Dendritic cell treated with granulocyte-macrophage colony-stimulating factor and Interleukin-4, amounts not matched to agents 40 ng/mL and 50 ng/mL, for 4 days (primary cell): ENCODE data around the gene ROPN1B.

Source experiments
- H3K27ac Mint-ChIP-seq: one replicate; pipeline ENCODE4 v1.8.0; 2022; ENCODE audit warnings: mild to moderate bottlenecking, mixed read lengths
- H3K27me3 Mint-ChIP-seq: one replicate; pipeline ENCODE4 v1.8.0; 2022; ENCODE audit warnings: mild to moderate bottlenecking, mixed read lengths
- H3K36me3 Mint-ChIP-seq: one replicate; pipeline ENCODE4 v1.8.0; 2022; ENCODE audit warnings: low read depth, mixed read lengths
- H3K4me1 Mint-ChIP-seq: one replicate; pipeline ENCODE4 v1.8.0; 2022; ENCODE audit warnings: low read depth, mixed read lengths
- H3K4me3 Mint-ChIP-seq: one replicate; pipeline ENCODE4 v1.8.0; 2022; ENCODE audit warnings: mild to moderate bottlenecking, moderate library complexity, mixed read lengths
- H3K9me3 Mint-ChIP-seq: one replicate; pipeline ENCODE4 v1.8.0; 2022; ENCODE audit warnings: mixed read lengths
- intact Hi-C: fragments of 100-400 bp; cut with micrococcal nuclease; formaldehyde crosslinking; loops from one replicate; pipeline ENCODE4 v1.15.0; 2022

Gene ROPN1B

DNA sequence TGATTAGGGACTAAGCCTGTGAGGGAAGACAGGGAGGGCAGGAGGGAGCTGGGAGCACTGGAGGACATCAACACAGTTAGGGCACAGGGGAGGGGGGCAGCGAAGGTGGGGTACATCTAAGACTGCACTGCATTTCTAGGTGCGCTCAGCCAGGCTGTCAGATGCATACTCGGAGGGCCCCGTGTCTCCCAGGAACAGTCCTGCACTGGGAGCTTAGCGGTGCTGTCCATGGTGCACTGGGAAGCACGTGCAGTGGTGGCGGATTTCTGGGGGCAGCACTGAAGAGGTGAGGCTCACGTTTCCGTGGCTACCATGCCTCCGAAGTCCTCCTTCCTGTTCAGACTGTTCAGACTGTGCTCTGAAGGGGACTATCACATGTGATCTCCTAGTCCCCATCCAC is 54.4 kb downstream of the ROPN1B start:
- H3K9me3 Mint-ChIP-seq = peaks cover 15% of the 10 kb centered on the region
- H3K4me1 Mint-ChIP-seq = no peaks in the 10 kb centered on the region
- H3K36me3 Mint-ChIP-seq = peaks cover 27% of the 10 kb centered on the region
- no peak overlapping the region for H3K27ac Mint-ChIP-seq
- intact Hi-C loops = no loop called here
- no peak overlapping the region for H3K4me3 Mint-ChIP-seq
- H3K27me3 Mint-ChIP-seq = no peaks in the 10 kb centered on the region

DNA sequence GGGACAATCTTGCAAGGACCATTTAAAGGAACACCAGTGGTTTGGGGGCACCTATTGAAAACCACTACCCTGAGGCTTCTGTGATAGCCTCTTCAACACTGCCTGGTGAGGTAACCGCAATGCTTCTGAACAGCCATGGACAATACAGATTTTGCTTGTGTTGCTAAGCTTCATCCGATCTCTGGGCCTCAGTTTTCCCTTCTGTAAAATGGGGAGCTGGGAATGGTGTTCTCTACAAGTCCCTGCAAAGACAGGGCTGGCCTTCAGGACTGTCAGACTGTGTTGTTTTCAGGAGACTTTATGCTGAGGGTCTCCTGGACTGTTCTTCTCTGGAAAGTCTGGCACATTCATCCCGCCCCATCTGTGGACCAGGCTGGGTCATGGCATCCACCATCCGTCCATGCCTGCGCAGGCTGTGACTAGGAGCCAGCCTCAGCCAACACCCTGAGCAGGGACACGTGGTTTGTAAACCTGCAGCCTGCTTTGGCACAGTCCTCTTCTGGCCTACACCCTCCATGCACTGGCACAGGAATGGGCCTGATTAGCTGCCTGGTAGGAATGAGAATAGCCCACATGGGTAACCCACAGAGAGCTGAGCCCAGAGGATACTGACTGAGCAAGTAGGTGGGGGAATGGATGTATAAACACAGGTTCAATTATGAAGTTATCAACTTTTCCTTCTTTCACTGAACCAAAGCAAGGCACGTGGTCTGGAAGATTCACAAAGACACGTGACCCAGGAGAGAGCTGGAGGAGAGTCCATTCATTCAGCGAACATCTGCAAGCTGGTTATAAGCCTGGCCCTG is 55.3 kb downstream of the ROPN1B start:
- intact Hi-C loops = no loop called here

DNA sequence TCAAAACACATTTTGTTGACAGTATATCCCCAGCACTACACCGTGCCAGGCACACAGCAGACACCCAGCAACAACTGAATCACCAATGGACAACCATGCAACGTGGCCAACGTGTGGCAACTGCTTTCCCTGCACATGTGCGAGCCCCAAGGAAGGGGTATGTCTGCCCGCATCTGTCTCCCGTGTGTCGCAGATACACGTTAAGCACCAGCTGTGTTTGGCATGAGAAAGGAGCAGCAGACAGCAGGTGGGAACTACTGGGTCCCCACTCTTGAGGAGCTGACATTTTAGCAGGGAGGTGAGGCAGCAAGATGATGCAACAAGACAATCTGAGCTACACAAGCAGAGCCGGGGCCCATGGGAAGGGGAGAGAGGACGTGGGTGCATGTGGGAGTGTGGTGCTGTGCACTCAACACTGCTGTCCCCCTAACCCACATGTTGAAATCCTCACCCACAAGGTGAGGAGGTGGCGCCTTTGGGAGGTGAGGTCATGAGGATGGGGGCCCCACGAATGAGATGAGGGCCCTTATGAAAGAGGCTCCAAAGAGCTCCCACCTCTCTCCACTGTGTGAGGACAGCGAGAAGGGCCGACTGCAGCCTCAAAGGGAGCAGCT is 56.2 kb downstream of the ROPN1B start:
- no peak overlapping the region for H3K27ac Mint-ChIP-seq
- H3K36me3 Mint-ChIP-seq = peaks cover 27% of the 10 kb centered on the region
- H3K27me3 Mint-ChIP-seq = no peaks in the 10 kb centered on the region
- intact Hi-C loops = no loop called here
- no peak overlapping the region for H3K4me3 Mint-ChIP-seq
- H3K9me3 Mint-ChIP-seq = peaks cover 15% of the 10 kb centered on the region
- no peaks in the 10 kb centered on the region for H3K4me1 Mint-ChIP-seq

More for the DNA sequence above, 55.3 kb downstream of the ROPN1B start:
- Mint-ChIP-seq H3K9me3 (peaks cover 15% of the 10 kb centered on the region), H3K27ac (no peak overlapping the region), H3K27me3 (no peaks in the 10 kb centered on the region), H3K36me3 (peaks cover 27% of the 10 kb centered on the region), H3K4me1 (no peaks in the 10 kb centered on the region), H3K4me3 (no peak overlapping the region)

DNA sequence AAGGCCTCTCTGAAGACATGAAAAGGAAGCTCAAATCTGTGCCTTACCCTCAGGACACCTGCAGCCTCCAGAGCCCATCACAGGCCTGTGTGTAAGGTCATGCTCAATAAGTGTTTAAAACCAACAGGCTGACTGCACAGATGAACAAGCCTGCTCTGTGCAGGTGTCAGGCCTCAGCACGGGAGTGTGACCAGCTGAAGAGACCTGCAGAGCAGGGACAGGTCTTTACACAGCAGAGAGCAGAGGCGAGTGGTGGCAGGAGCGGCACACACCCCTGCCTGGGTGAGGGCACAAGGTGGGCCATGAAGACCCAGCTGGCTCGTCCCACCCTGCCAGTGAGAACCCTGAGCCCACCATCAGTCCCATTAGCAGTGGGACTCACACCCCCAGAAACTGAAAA is 56.9 kb downstream of the ROPN1B start:
- intact Hi-C loops = no loop called here
- H3K9me3 Mint-ChIP-seq = peaks cover 15% of the 10 kb centered on the region
- H3K4me3 Mint-ChIP-seq = no peak overlapping the region
- H3K27me3 Mint-ChIP-seq = no peaks in the 10 kb centered on the region
- H3K27ac Mint-ChIP-seq = no peak overlapping the region
- peaks cover 27% of the 10 kb centered on the region for H3K36me3 Mint-ChIP-seq
- H3K4me1 Mint-ChIP-seq = no peaks in the 10 kb centered on the region

DNA sequence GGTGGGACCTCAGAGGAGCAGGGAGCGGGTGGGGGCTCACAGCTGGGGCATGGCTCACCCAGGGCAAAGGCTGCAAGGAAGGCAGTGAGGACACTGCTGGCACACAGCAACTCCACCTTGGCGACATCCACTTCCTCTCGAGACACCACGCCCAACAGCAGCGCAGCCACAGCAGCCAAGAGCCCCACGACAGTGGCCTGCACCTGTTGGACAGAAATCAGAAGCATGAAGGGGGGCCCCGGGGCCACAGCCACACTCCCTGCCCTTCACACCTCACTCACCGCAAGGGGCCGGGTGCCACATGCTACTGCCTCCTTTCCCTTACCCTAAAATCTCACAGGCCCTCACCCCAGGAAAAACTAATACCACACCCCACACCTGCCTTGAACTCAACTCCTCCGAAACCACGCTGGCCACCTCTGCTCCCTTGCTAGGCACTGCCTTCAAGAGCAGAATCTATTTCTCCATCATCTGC is 57.3 kb downstream of the ROPN1B start:
- H3K4me3 Mint-ChIP-seq = no peak overlapping the region

DNA sequence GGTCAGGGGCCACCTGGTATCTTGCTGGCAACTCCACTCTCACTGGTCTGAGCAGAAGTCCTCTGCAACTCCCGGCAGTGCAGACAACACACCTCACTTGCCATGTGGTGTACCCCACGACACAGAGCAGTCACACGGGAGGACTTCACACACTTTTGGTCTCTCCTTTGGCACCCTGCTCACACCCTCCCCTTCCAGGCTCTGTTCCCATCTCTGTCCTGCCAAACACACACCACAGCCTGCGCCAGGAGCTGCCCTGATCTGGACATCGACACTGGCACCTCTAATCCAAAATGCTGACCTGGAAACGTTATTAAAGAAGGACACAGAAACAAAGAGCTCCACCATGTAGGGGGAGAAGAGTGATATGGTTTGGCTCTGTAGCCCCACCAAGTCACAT is 57.8 kb downstream of the ROPN1B start:
- peaks cover 28% of the 10 kb centered on the region for H3K36me3 Mint-ChIP-seq
- H3K4me1 Mint-ChIP-seq = no peaks in the 10 kb centered on the region
- no peak overlapping the region for H3K4me3 Mint-ChIP-seq
- H3K27me3 Mint-ChIP-seq = no peaks in the 10 kb centered on the region
- intact Hi-C loops = no loop called here
- H3K27ac Mint-ChIP-seq = no peak overlapping the region
- peaks cover 15% of the 10 kb centered on the region for H3K9me3 Mint-ChIP-seq

More for the DNA sequence above, 57.3 kb downstream of the ROPN1B start:
- no peaks in the 10 kb centered on the region for H3K27me3 Mint-ChIP-seq
- H3K36me3 Mint-ChIP-seq = peaks cover 27% of the 10 kb centered on the region
- no peak overlapping the region for H3K27ac Mint-ChIP-seq
- peaks cover 15% of the 10 kb centered on the region for H3K9me3 Mint-ChIP-seq
- no peaks in the 10 kb centered on the region for H3K4me1 Mint-ChIP-seq
- intact Hi-C loops = no loop called here

DNA sequence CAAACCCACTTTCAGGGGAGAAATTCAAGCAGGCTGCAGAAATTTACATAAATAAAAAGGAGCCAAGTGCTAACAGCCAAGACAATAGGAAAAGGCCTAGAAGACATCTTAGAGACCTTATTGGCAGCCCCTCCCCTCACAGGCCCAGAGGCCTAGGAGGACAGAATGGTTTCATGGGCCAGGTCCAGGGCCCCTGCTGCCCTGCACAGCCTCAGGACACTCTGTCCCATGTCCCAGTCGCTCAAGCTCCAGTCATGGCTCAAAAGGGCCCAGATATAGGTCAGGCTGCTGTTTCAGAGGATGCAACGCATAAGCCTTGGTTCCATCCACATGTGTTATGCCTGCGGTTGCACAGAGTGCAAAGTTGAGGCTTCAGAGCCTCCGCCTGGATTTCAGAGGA is 59.1 kb downstream of the ROPN1B start:
- Mint-ChIP-seq H3K9me3 (peaks cover 15% of the 10 kb centered on the region), H3K36me3 (peaks cover 31% of the 10 kb centered on the region), H3K4me1 (no peaks in the 10 kb centered on the region), H3K27me3 (no peaks in the 10 kb centered on the region), H3K4me3 (no peak overlapping the region), H3K27ac (no peak overlapping the region)
- intact Hi-C loops = no loop called here

DNA sequence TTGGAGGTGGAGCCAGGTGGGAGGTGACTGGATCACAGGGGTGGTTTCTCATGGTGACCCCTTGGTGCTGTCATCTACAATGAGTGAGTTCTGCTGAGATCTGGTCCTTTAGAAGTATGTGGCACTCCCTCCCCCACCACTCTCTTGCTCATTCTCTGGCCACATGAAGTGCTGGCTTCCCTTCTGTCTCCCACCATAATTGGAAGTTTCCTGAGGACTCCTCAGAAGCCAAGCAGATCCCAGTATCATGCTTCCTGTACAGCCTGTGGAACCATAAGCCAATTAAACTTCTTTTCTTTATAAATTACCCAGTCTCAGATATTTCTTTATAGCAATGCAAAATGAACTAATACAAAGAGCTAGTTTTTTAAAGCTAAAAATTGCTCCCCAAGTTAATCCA is 60.3 kb downstream of the ROPN1B start:
- H3K4me1 Mint-ChIP-seq = no peaks in the 10 kb centered on the region
- no peaks in the 10 kb centered on the region for H3K27me3 Mint-ChIP-seq
- no peak overlapping the region for H3K27ac Mint-ChIP-seq
- H3K4me3 Mint-ChIP-seq = no peak overlapping the region
- H3K36me3 Mint-ChIP-seq = peaks cover 36% of the 10 kb centered on the region
- H3K9me3 Mint-ChIP-seq = peaks cover 15% of the 10 kb centered on the region
- intact Hi-C loops = no loop called here

DNA sequence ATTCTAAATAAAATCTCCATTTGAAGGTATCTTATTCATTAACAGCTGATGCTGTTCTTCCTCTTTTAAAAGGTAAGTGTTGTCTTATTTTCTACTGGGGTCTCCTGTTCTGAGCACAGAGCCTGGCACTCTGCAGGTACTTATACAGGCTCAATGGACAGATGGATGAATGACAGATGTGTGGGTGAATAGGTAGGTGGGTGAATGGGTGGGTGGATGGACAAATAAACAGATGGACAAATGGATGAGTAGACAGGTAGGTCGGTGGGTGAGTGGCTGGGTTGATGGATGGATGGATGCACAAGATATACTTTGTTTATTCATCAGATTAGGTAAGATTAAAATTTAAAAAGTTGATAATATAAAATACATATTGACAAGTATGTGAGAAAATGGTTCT is 61.5 kb downstream of the ROPN1B start:
- H3K9me3 Mint-ChIP-seq = peaks cover 15% of the 10 kb centered on the region
- H3K27ac Mint-ChIP-seq = no peak overlapping the region
- no peak overlapping the region for H3K4me3 Mint-ChIP-seq
- intact Hi-C loops = no loop called here
- H3K4me1 Mint-ChIP-seq = no peaks in the 10 kb centered on the region
- H3K36me3 Mint-ChIP-seq = peaks cover 36% of the 10 kb centered on the region
- no peaks in the 10 kb centered on the region for H3K27me3 Mint-ChIP-seq

DNA sequence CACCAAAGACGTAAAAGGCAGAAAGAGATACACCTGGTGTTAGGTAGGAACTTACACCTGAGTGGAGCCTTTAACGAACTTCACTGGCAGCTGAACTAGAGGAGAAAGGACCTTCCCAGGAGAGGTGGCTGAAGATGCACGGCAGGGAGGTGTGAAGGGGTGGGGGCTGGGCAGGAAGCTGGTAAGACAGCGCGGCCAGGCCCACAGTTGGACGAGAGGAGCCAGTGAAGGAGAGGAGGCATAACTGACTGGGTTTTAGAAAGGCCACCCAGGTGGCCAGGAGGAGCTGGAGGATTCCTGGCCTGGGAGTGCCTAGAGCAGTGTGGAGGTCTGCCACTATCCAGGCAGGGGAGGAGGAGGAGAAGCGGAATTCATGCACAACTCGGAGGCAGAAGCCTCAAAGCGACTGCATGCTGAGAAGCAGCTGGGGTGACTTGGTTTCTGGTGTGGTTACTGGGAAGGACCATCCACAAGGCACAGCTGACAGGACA is 63.0 kb downstream of the ROPN1B start:
- Mint-ChIP-seq H3K27me3 (no peaks in the 10 kb centered on the region), H3K9me3 (peaks cover 12% of the 10 kb centered on the region), H3K4me1 (no peaks in the 10 kb centered on the region), H3K27ac (no peak overlapping the region), H3K4me3 (no peak overlapping the region), H3K36me3 (peaks cover 24% of the 10 kb centered on the region)
- intact Hi-C loops = no loop called here
